ENCODE measurements around the gene SLC48A1. TPM values are rescaled to one million over a fixed set of nuclear protein-coding genes. Genes with fewer than 3 reads are reported as not detected.

SLC48A1 gene
- polyA plus RNA-seq, 1 of the 3 experiments (the other 2 are of a cell fraction), result 7.3 TPM

DNA sequence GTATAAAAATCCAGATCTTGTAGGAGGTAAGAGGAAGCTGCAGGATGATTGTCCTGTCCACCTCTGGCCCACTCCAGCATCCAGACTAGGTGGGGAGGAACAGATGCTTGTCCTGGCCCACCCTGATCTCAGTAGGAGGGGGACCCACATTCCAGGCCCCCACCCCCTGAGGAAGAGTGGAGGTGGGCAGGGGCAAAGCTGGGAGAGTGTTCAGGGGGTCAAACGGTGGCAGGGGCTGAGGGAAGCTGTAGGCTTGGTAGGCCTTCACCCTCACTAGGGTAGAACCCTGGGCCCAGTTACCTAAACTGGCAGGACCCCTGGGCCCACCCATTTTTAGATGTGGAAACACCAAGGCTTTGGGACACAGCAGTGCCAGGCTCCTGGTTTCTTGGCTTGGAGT is 4.1 kb downstream of the SLC48A1 start:
- Histone ChIP-seq H3K9ac (no peak overlapping the region), H3K4me3 (ENCODE audit: low read depth in 2 of 2, low read length in 1 of 2) (no peak overlapping the region), H3K9me2 (no peaks in the 10 kb centered on the region), H3K36me3 (replicated peaks in 1 of 2; ENCODE audit: control insufficient read depth in 1 of 2, insufficient read depth in 2 of 2, low read length in 1 of 2) (peaks cover 0 to 4% of the 10 kb centered on the region in 2 experiments), H3K4me1 (ENCODE audit: control insufficient read depth in 1 of 2, insufficient read depth in 2 of 2, low read depth in 1 of 2, low read length in 1 of 2) (peaks cover 18 to 50% of the 10 kb centered on the region in 2 experiments; a peak in 3 of 4 replicates), H3K9me3 (no peaks in the 10 kb centered on the region), H3K27me3 (ENCODE audit: insufficient read depth) (no peaks in the 10 kb centered on the region), H4K20me1 (ENCODE audit: insufficient read depth) (no peaks in the 10 kb centered on the region), H3K4me2 (no peak overlapping the region), H3K27ac (ENCODE audit: low read depth in 2 of 2, low read length in 1 of 2) (peak overlapping the region in 1 of 2 experiments; percentile 79; a peak in 2 of 4 replicates), H2AFZ (ENCODE audit: low read depth) (no peak overlapping the region), H3K79me2 (ENCODE audit: insufficient read depth) (no peaks in the 10 kb centered on the region), H3F3A (replicated peaks; ENCODE audit: insufficient read depth) (peaks cover 27% of the 10 kb centered on the region)
- TF ChIP-seq EZH2phosphoT487 (IDR thresholded peaks at IDR 0.05; ENCODE audit: borderline replicate concordance, low read depth), result no peak
- POLR2A ChIA-PET, result interaction anchor here (0.7 to 1.7 kb wide), 4 partner anchors 12 to 40 kb away, joined by 3 to 7 read pairs (median 3); partner anchors contain the start of gene RAPGEF3
- DNase-seq, result no peak
- 33% methylated on average over 1 of the region's 1 CpG for WGBS (ENCODE audit: low lambda C conversion rate)
- CTCF ChIA-PET, result interaction anchor here (0.7 to 22.9 kb wide), 10 partner anchors 9 to 186 kb away, joined by 3 to 1294 read pairs (median 10); partner anchors contain the start of genes ENDOU, RAPGEF3, RPAP3 and TMEM106C

DNA sequence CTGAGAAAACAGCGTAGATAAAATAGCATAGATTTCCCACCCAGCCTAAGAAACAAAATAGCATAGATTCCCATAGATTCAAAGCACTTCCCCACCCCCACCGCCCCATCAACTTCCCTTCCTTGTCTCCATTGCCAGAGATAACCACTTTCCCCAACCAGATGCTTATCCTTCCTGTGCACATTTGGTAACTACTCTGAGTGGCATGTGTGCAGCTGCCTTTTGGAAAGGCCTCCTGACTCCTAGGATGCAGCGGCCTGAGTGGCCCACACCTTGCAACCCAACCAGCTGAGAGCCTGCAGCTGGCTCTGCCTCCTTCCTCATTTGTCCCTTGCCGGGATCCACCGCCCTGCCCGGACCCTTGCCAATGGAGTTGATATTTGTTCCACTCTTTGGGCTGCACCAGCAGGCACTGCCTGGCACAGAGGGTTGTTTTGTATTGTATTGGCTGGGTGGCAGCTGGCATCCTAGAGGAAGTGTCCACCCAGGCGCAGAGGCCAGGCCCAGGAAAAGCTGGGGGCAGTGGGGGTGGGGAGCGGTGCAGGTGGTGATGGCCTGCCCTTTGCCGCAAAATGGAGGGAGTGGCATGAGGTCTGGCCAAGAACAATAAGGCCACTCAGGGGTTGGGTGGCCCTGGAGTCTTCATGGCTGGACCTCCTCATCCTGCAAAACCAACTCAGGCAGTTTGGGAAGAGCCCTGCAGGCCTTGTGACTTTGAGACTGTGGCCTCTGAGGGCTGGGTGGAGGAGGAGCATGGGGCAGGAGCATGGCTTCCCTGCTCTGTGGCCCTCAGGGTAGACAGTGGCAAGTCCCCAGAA is 4.9 kb downstream of the SLC48A1 start:
- peaks cover 0 to 4% of the 10 kb centered on the region in 2 experiments for H3K36me3 ChIP-seq (replicated peaks in 1 of 2; ENCODE audit: control insufficient read depth in 1 of 2, insufficient read depth in 2 of 2, low read length in 1 of 2)
- no peaks in the 10 kb centered on the region for H3K27me3 ChIP-seq (ENCODE audit: insufficient read depth)
- H3K9me3 ChIP-seq, result no peaks in the 10 kb centered on the region
- H3F3A ChIP-seq (replicated peaks; ENCODE audit: insufficient read depth), result peaks cover 32% of the 10 kb centered on the region
- peak; percentile 72 for DNase-seq
- no peak overlapping the region for H3K4me3 ChIP-seq (ENCODE audit: low read depth in 2 of 2, low read length in 1 of 2)
- H3K79me2 ChIP-seq (ENCODE audit: insufficient read depth), result no peaks in the 10 kb centered on the region
- H3K27ac ChIP-seq (ENCODE audit: low read depth in 2 of 2, low read length in 1 of 2), result peak overlapping the region in 1 of 2 experiments; percentile 79; a peak in 2 of 4 replicates
- H3K4me1 ChIP-seq (ENCODE audit: control insufficient read depth in 1 of 2, insufficient read depth in 2 of 2, low read depth in 1 of 2, low read length in 1 of 2), result peaks cover 18 to 50% of the 10 kb centered on the region in 2 experiments; a peak in 3 of 4 replicates
- WGBS (ENCODE audit: low lambda C conversion rate), result 84% methylated on average over 7 of the region's 9 CpGs
- POLR2A ChIA-PET, result interaction anchor here (0.7 to 1.7 kb wide), 5 partner anchors 13 to 50 kb away, joined by 3 to 7 read pairs (median 3); partner anchors contain the start of gene RAPGEF3
- TF ChIP-seq RCOR1 (IDR thresholded peaks at IDR 0.05; ENCODE audit: low read length), result peak; percentile 41; the same call in 1 of the 2 replicates
- no peak for TF ChIP-seq RFX5 (IDR thresholded peaks at IDR 0.05; ENCODE audit: low read length)
- TF ChIP-seq POLR2AphosphoS5 (IDR thresholded peaks at IDR 0.05; ENCODE audit: low read depth, low read length), result no peak
- TF ChIP-seq RAD21 (IDR thresholded peaks at IDR 0.05; ENCODE audit: low read length), result 0 out of 2 replicates have a peak, but pooled peaks have one; percentile 7
- TF ChIP-seq GATA2 (CRISPR knock-in tag; IDR thresholded peaks at IDR 0.05), result peak; percentile 78
- peak; percentile 79 for TF ChIP-seq CHD2 (IDR thresholded peaks at IDR 0.05; ENCODE audit: low read length, partially characterized antibody)
- H3K4me2 ChIP-seq, result no peak overlapping the region
- H3K9ac ChIP-seq, result no peak overlapping the region
- CTCF ChIA-PET, result interaction anchor here (0.7 to 22.9 kb wide), 14 partner anchors 8 to 186 kb away, joined by 3 to 1294 read pairs (median 10); partner anchors contain the start of genes ENDOU, RAPGEF3, RPAP3 and TMEM106C
- H3K9me2 ChIP-seq, result no peaks in the 10 kb centered on the region
- no peak overlapping the region for H2AFZ ChIP-seq (ENCODE audit: low read depth)
- no peaks in the 10 kb centered on the region for H4K20me1 ChIP-seq (ENCODE audit: insufficient read depth)

DNA sequence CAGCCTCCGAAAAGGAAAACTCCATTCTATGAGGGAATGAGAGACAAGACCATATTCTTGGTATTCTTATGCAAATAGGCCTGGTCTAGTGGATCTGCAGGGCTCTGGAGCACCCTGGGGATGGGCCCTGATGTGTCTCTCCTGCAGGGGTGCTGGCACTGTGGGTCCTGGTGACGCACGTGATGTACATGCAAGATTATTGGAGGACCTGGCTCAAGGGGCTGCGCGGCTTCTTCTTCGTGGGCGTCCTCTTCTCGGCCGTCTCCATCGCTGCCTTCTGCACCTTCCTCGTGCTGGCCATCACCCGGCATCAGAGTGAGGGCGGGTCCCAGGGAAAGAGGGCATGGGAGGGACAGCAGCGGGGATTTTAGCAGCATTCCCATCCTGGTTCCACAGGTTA is 5.8 kb downstream of the SLC48A1 start:
- Histone ChIP-seq H3K4me2 (no peak overlapping the region), H3K9ac (no peak overlapping the region), H3K9me3 (no peaks in the 10 kb centered on the region), H2AFZ (ENCODE audit: low read depth) (no peak overlapping the region), H3K27me3 (ENCODE audit: insufficient read depth) (no peaks in the 10 kb centered on the region), H3K27ac (ENCODE audit: low read depth in 2 of 2, low read length in 1 of 2) (peak overlapping the region in 1 of 2 experiments; percentile 79; a peak in 2 of 4 replicates), H3K79me2 (ENCODE audit: insufficient read depth) (no peaks in the 10 kb centered on the region), H3K36me3 (replicated peaks in 1 of 2; ENCODE audit: control insufficient read depth in 1 of 2, insufficient read depth in 2 of 2, low read length in 1 of 2) (peaks cover 0 to 13% of the 10 kb centered on the region in 2 experiments), H3K9me2 (no peaks in the 10 kb centered on the region), H3K4me3 (ENCODE audit: low read depth in 2 of 2, low read length in 1 of 2) (no peak overlapping the region), H3K4me1 (ENCODE audit: control insufficient read depth in 1 of 2, insufficient read depth in 2 of 2, low read depth in 1 of 2, low read length in 1 of 2) (peaks cover 18 to 47% of the 10 kb centered on the region in 2 experiments; a peak in 3 of 4 replicates), H4K20me1 (ENCODE audit: insufficient read depth) (no peaks in the 10 kb centered on the region), H3F3A (replicated peaks; ENCODE audit: insufficient read depth) (peaks cover 32% of the 10 kb centered on the region)
- no peak for DNase-seq
- ChIA-PET POLR2A (interaction anchor here (0.8 to 1.7 kb wide), 3 partner anchors 16 to 49 kb away, joined by 3 to 7 read pairs (median 3); no protein-coding TSS in a partner anchor), CTCF (interaction anchor here (0.6 to 22.9 kb wide), 14 partner anchors 7 to 939 kb away, joined by 3 to 1294 read pairs (median 10); partner anchors contain the start of genes ENDOU, RAPGEF3 and RPAP3)
- 71% methylated on average over 14 of the region's 14 CpGs for WGBS (ENCODE audit: low lambda C conversion rate)
- no peak for TF ChIP-seq TAF1 (IDR thresholded peaks at IDR 0.05; ENCODE audit: borderline replicate concordance, low read depth, low read length)
- no peak for TF ChIP-seq RFX5 (IDR thresholded peaks at IDR 0.05; ENCODE audit: low read length)
- TF ChIP-seq TCF12 (IDR thresholded peaks at IDR 0.05), result no peak
- TF ChIP-seq TEAD4 (IDR thresholded peaks at IDR 0.05; ENCODE audit: borderline replicate concordance, insufficient read depth), result no peak
- TF ChIP-seq, protein P1, sequence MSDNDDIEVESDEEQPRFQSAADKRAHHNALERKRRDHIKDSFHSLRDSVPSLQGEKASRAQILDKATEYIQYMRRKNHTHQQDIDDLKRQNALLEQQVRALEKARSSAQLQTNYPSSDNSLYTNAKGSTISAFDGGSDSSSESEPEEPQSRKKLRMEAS (IDR thresholded peaks at IDR 0.05; ENCODE audit: low read depth), result no peak
- TF ChIP-seq JUND (IDR thresholded peaks at IDR 0.05), result no peak
- no peak for TF ChIP-seq MXI1 (IDR thresholded peaks at IDR 0.05; ENCODE audit: low read depth, low read length)

All from SK-N-SH (cell line).